RWPE2 (cell line): ENCODE measurements around the gene SLC46A1.

Experiments used
- ATAC-seq: fragments of 200-7000 bp; cut with Tn5 transposase; 3 replicates; pipeline ENCODE4 v1.9.1; 2021; ENCODE audit warnings: low read depth
- DNase-seq: peaks from one replicate; pipeline ENCODE4 v3.0.0-alpha.2; 2020; ENCODE audit warnings: low spot score
- H3K27ac ChIP-seq: fragments of 450-650 bp; 2 replicates; pipeline ENCODE4 v1.5.1; 2017; ENCODE audit warnings: mild to moderate bottlenecking; ENCODE audit not compliant: poor library complexity, severe bottlenecking
- H3K27me3 ChIP-seq: fragments of 250-450 bp; sonication (Bioruptor Pico); 2 replicates; pipeline ENCODE4 v1.5.1; 2021; ENCODE audit warnings: mild to moderate bottlenecking, moderate library complexity; ENCODE audit not compliant: insufficient read depth, poor library complexity, severe bottlenecking
- H3K36me3 ChIP-seq: fragments of 250-450 bp; sonication (Bioruptor Pico); 2 replicates; pipeline ENCODE4 v1.5.1; 2020; ENCODE audit warnings: low read depth, mild to moderate bottlenecking, moderate library complexity
- H3K4me1 ChIP-seq: fragments of 250-450 bp; sonication (Bioruptor Pico); 2 replicates; pipeline ENCODE4 v1.5.1; 2021; ENCODE audit warnings: mild to moderate bottlenecking, moderate library complexity; ENCODE audit not compliant: insufficient read depth, poor library complexity, severe bottlenecking
- H3K4me3 ChIP-seq: fragments of 250-450 bp; sonication (Bioruptor Pico); 2 replicates; pipeline ENCODE4 v1.5.1; 2021; ENCODE audit warnings: mild to moderate bottlenecking, moderate library complexity; ENCODE audit not compliant: severe bottlenecking
- H3K9me3 ChIP-seq: fragments of 250-450 bp; sonication (Bioruptor Pico); 2 replicates; pipeline ENCODE4 v1.5.1; 2021; ENCODE audit warnings: mild to moderate bottlenecking, moderate library complexity; ENCODE audit not compliant: severe bottlenecking
- TF ChIP-seq, protein P1 (sequence below): fragments of 450-650 bp; IDR thresholded peaks from one replicate; pipeline ENCODE4 v1.5.1; 2017; ENCODE audit warnings: mild to moderate bottlenecking, moderate library complexity; ENCODE audit not compliant: poor library complexity, severe bottlenecking

The SLC46A1 gene

DNA sequence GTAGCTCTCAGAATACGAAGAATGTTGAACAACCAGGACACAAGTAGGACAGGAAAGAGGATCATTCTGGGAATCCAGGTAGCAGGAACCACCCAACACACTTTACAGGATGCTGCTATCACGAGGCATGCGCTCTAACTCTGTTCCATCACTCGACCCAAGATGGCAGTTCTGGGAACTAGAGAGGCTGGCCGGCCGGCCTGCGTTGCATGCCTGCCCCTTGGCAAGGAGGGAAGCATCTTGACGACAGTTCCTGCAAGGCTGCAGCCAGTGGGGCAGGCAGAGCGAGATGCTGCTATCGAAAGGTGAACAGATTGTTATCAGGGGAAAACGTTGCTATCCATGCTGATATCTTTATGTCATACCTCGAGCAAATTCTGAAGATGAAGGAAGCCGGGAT lies 19.2 kb upstream of the SLC46A1 start:
- H3K27ac ChIP-seq, result no peak overlapping the region
- no peaks in the 10 kb centered on the region for H3K4me1 ChIP-seq
- TF ChIP-seq, protein P1, sequence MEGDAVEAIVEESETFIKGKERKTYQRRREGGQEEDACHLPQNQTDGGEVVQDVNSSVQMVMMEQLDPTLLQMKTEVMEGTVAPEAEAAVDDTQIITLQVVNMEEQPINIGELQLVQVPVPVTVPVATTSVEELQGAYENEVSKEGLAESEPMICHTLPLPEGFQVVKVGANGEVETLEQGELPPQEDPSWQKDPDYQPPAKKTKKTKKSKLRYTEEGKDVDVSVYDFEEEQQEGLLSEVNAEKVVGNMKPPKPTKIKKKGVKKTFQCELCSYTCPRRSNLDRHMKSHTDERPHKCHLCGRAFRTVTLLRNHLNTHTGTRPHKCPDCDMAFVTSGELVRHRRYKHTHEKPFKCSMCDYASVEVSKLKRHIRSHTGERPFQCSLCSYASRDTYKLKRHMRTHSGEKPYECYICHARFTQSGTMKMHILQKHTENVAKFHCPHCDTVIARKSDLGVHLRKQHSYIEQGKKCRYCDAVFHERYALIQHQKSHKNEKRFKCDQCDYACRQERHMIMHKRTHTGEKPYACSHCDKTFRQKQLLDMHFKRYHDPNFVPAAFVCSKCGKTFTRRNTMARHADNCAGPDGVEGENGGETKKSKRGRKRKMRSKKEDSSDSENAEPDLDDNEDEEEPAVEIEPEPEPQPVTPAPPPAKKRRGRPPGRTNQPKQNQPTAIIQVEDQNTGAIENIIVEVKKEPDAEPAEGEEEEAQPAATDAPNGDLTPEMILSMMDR, result no peak
- DNase-seq (no peak), ATAC-seq (no peak)
- no peak overlapping the region for H3K4me3 ChIP-seq
- no peaks in the 10 kb centered on the region for H3K36me3 ChIP-seq
- no peaks in the 10 kb centered on the region for H3K27me3 ChIP-seq
- no peaks in the 10 kb centered on the region for H3K9me3 ChIP-seq

DNA sequence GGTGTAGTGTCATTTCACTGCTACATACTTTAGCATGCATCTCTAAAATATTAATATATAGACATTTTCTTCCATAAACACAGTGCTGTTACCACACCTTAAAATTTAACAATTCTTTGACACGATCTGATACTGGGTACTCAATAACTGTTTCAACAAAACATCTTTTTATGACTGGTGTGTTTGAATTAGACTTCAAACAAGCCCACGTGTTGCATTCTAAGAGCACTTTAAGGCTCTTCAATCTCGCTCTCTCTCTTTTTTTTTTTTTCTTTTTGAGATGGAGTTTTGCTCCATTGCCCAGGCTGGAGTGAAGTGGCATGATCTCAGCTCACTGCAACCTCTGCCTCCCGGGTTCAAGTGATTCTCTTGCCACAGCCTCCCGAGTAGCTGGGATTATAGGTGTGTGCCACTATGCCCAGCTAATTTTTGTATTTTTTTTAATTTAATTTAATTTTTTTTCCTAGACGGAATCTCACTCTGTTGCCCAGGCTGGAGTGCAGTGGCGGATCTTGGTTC lies 15.8 kb upstream of the SLC46A1 start:
- DNase-seq, result no peak
- no peaks in the 10 kb centered on the region for H3K4me1 ChIP-seq
- no peak for ATAC-seq
- H3K27ac ChIP-seq, result no peak overlapping the region
- no peaks in the 10 kb centered on the region for H3K9me3 ChIP-seq
- no peak overlapping the region for H3K4me3 ChIP-seq
- no peaks in the 10 kb centered on the region for H3K27me3 ChIP-seq
- TF ChIP-seq, protein P1, result no peak
- no peaks in the 10 kb centered on the region for H3K36me3 ChIP-seq

DNA sequence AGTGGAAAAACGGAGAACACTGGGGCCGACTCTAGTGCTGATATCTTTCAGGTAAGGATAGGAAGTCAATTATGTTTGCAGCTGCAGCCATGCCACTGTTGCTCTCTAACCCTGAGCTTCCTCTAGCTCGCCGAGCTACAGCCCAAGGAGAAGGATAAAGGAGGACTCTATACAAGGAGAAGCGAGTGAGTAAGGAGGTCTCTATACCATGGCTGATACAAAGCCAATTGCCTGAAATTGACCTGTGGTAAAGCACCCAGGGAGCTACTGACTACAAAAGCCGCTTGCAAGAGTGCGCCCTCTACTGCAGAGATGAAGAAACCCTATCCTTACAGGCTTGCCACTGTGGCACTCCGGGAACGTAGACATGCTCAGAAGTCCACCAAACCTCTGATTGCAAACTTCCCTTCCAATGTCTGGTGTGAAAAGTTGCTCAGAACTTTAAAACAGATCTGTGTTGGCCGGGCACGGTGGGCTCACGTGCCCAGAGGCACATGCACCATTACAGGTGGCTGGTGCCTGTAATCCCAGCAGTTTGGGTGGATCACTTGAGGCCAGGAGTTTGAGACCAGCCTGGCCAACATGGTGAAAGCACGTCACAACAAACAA lies 10.8 kb upstream of the SLC46A1 start:
- no peaks in the 10 kb centered on the region for H3K36me3 ChIP-seq
- DNase-seq (no peak), ATAC-seq (peak; percentile 96)

DNA sequence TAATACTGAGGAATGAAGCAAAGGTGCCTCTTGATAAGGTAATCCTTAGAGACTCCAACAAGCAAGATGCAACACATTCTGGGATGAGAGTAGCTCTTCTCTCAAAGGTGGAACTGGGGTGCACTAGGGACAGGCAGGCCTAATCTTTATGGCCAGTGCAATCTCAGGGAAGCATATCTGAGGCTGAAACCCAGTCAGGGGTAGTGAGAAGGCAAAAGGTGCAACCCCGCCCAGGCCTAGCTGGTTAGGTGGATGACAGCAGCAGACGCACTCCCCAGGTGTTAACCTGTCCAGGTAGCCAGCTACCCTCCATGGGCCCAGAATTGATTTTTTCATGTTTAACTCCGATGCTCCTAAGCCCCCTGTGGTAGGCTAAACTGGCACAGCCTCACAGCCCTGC lies 9.9 kb upstream of the SLC46A1 start:
- Histone ChIP-seq H3K36me3 (no peaks in the 10 kb centered on the region), H3K27ac (no peak overlapping the region), H3K4me1 (no peaks in the 10 kb centered on the region), H3K27me3 (no peaks in the 10 kb centered on the region), H3K9me3 (no peaks in the 10 kb centered on the region), H3K4me3 (no peak overlapping the region)
- TF ChIP-seq, protein P1, result no peak
- ATAC-seq, result no peak
- DNase-seq, result no peak

More for the DNA sequence above, 10.8 kb upstream of the SLC46A1 start:
- TF ChIP-seq, protein P1, result peak; percentile 88
- H3K9me3 ChIP-seq, result no peaks in the 10 kb centered on the region
- H3K27me3 ChIP-seq, result no peaks in the 10 kb centered on the region
- H3K27ac ChIP-seq, result no peak overlapping the region
- no peaks in the 10 kb centered on the region for H3K4me1 ChIP-seq
- no peak overlapping the region for H3K4me3 ChIP-seq

DNA sequence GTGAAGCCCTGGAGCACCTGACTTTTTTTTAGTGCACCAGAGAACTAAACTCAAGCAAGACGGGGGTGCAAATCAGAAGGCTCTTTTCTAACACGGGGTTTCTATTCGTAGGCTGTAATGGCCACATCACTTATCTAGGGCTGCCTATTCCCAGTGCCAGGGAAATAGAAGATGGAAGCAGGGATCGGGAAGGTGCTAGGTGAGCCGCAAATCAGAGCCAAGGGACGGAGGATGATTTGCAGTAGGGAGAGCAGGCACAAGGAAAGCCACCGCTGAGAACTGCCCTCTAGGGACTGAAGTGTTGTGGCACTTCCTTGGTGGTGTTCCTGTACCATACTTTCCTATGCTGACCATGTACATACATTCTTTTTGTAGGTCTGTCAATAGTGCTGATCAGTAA lies 7.8 kb upstream of the SLC46A1 start:
- no peak for ATAC-seq
- Histone ChIP-seq H3K4me1 (peaks cover 6% of the 10 kb centered on the region), H3K27ac (no peak overlapping the region), H3K36me3 (no peaks in the 10 kb centered on the region), H3K27me3 (no peaks in the 10 kb centered on the region), H3K4me3 (no peak overlapping the region), H3K9me3 (no peaks in the 10 kb centered on the region)
- no peak for DNase-seq
- TF ChIP-seq, protein P1, result no peak
